Measurements from ENCODE around the gene CAVIN3.

- TF ChIP-seq RAD21 (IDR thresholded peaks at IDR 0.05; ENCODE audit: low read depth) (no peak), NFIC (IDR thresholded peaks at IDR 0.05) (no peak), MAX (IDR thresholded peaks at IDR 0.05) (no peak)
- TF ChIP-seq, protein P1, sequence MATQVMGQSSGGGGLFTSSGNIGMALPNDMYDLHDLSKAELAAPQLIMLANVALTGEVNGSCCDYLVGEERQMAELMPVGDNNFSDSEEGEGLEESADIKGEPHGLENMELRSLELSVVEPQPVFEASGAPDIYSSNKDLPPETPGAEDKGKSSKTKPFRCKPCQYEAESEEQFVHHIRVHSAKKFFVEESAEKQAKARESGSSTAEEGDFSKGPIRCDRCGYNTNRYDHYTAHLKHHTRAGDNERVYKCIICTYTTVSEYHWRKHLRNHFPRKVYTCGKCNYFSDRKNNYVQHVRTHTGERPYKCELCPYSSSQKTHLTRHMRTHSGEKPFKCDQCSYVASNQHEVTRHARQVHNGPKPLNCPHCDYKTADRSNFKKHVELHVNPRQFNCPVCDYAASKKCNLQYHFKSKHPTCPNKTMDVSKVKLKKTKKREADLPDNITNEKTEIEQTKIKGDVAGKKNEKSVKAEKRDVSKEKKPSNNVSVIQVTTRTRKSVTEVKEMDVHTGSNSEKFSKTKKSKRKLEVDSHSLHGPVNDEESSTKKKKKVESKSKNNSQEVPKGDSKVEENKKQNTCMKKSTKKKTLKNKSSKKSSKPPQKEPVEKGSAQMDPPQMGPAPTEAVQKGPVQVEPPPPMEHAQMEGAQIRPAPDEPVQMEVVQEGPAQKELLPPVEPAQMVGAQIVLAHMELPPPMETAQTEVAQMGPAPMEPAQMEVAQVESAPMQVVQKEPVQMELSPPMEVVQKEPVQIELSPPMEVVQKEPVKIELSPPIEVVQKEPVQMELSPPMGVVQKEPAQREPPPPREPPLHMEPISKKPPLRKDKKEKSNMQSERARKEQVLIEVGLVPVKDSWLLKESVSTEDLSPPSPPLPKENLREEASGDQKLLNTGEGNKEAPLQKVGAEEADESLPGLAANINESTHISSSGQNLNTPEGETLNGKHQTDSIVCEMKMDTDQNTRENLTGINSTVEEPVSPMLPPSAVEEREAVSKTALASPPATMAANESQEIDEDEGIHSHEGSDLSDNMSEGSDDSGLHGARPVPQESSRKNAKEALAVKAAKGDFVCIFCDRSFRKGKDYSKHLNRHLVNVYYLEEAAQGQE (IDR thresholded peaks at IDR 0.05; ENCODE audit: low read depth), result no peak
Measured at GRCh38 chr11:6270584-6271246, 49.6 kb downstream of the CAVIN3 start.

Data from Ishikawa (cell line).